GM12878 (cell line): ENCODE measurements around the gene ZNF423. TPM values are rescaled to one million over a fixed set of nuclear protein-coding genes. Genes with fewer than 3 reads are reported as not detected.

Experiments
- ATAC-seq: fragments of 200-7000 bp; cut with Tn5 transposase; 3 replicates; pipeline ENCODE4 v1.9.1; 2020; ENCODE audit warnings: mild to moderate bottlenecking, moderate library complexity
- BruUV-seq: library from RNA; stranded (reverse); fragments of 400-500 nt; replicated peaks from 2 replicates; lab custom pipeline; 2021; lab: Mats Ljungman, UMichigan
- CTCF ChIA-PET: fragments of 300-600 bp; sonication (Branson Sonifier 250); formaldehyde crosslinking; extraction: SDS; loops from one replicate; lab custom pipeline; 2021; ENCODE audit warnings: inconsistent platforms; lab: Yijun Ruan, JAX
- POLR2A ChIA-PET: fragments of 350-600 bp; formaldehyde crosslinking; extraction: SDS; loops from one replicate; lab custom pipeline; 2021; ENCODE audit warnings: inconsistent platforms; lab: Charles Lee
- RAD21 ChIA-PET: fragments of 300-600 bp; sonication (Branson Sonifier 250); formaldehyde crosslinking; loops from one replicate; lab custom pipeline; 2023; ENCODE audit warnings: antibody characterized with exemption; ENCODE audit not compliant: unreplicated experiment; lab: Charles Lee
- SMC1A ChIA-PET: fragments of 300-600 bp; sonication (Branson Sonifier 250); formaldehyde crosslinking; loops from one replicate; lab custom pipeline; 2023; ENCODE audit not compliant: unreplicated experiment, uncharacterized antibody; lab: Charles Lee
- DNase-seq: peaks from one replicate; pipeline ENCODE4 v3.0.0-alpha.2; 2011; ENCODE audit warnings: low read depth, low spot score
- FAIRE-seq: peaks from 3 replicates; lab custom pipeline; 2011; peaks lifted over from hg19 to GRCh38; lab: Jason Lieb, UNC
- H2AFZ ChIP-seq: 2 replicates; pipeline ENCODE4 v1.6.0; 2011; ENCODE audit warnings: low read depth, low read length, control low read depth; ENCODE audit not compliant: control insufficient read depth
- H3K27ac ChIP-seq: 2 replicates; pipeline ENCODE4 v1.5.1; 2011; ENCODE audit warnings: control low read depth; ENCODE audit not compliant: control insufficient read depth, insufficient read depth
- H3K27me3 ChIP-seq, 2 experiments: replicated peaks in 1 of 2; 2 replicates each; pipeline versions ENCODE4 v1.6.0 to v1.6.1; 2011; ENCODE audit warnings: low read length in 1 of 2; ENCODE audit not compliant: control insufficient read depth in 2 of 2, insufficient read depth in 2 of 2
- H3K36me3 ChIP-seq, 2 experiments: 2 replicates each; pipeline ENCODE4 v1.5.1; 2011; ENCODE audit warnings: low read length in 1 of 2; ENCODE audit not compliant: control insufficient read depth in 2 of 2, insufficient read depth in 2 of 2
- H3K4me1 ChIP-seq: 2 replicates; pipeline ENCODE4 v1.6.1; 2011; ENCODE audit warnings: mild to moderate bottlenecking, low read length, moderate library complexity, mixed read lengths; ENCODE audit not compliant: control insufficient read depth, insufficient read depth
- H3K4me2 ChIP-seq: 2 replicates; pipeline ENCODE4 v1.6.0; 2011; ENCODE audit warnings: control low read depth; ENCODE audit not compliant: control insufficient read depth, insufficient read depth
- H3K4me3 ChIP-seq: fragments of 200-600 bp; sonication (generic); 2 replicates; pipeline ENCODE4 v1.5.1; 2016
- H3K79me2 ChIP-seq: 2 replicates; pipeline ENCODE4 v1.6.0; 2011; ENCODE audit warnings: low read length; ENCODE audit not compliant: control insufficient read depth, insufficient read depth
- H3K9ac ChIP-seq: 2 replicates; pipeline ENCODE4 v1.8.0; 2011; ENCODE audit warnings: low read length, control low read depth, mixed read lengths; ENCODE audit not compliant: control insufficient read depth, insufficient read depth
- H3K9me3 ChIP-seq: replicated peaks from 3 replicates; pipeline ENCODE4 v1.5.1; 2011; ENCODE audit warnings: mild to moderate bottlenecking, low read length; ENCODE audit not compliant: control insufficient read depth, insufficient read depth
- H4K20me1 ChIP-seq: 2 replicates; pipeline ENCODE4 v1.6.0; 2011; ENCODE audit not compliant: control insufficient read depth, insufficient read depth
- BCL11A ChIP-seq: IDR thresholded peaks from 2 replicates; pipeline ENCODE4 v1.6.1; 2011; ENCODE audit warnings: low read depth, low read length
- JUND ChIP-seq: IDR thresholded peaks from 2 replicates; pipeline ENCODE4 v1.6.1; 2012; ENCODE audit warnings: low read depth, mild to moderate bottlenecking, low read length, improper control_type of control experiment, moderate library complexity
- RBBP5 ChIP-seq: fragments of 200-600 bp; sonication (generic); conservative IDR thresholded peaks from 2 replicates; pipeline ENCODE4 v1.6.1; 2016
- SMARCA5 ChIP-seq: fragments of 450-650 bp; IDR thresholded peaks from 2 replicates; pipeline ENCODE4 v1.6.1; 2017; ENCODE audit warnings: mild to moderate bottlenecking
- WGBS: methylation state at CpG from one replicate; pipeline ENCODE4 v1.1.6; 2016; ENCODE audit warnings: low lambda C conversion rate; ENCODE audit not compliant: insufficient replicate concordance, insufficient coverage; ENCODE audit errors: missing lambda C conversion rate; 5-methylcytosine and 5-hydroxymethylcytosine counted together
- in situ Hi-C: fragments of 300-500 bp; cut with MboI; formaldehyde crosslinking; loops from 9 replicates; pipeline ENCODE4 v1.14.3; 2018; ENCODE audit warnings: mixed read lengths
- intact Hi-C: fragments of 100-400 bp; cut with micrococcal nuclease; formaldehyde crosslinking; loops from one replicate; pipeline ENCODE4 v1.14.2; 2022; ENCODE audit not compliant: unreplicated experiment
- polyA plus RNA-seq, 11 experiments: library from polyadenylated mRNA; depleted of rRNA in 4 of 11; unstranded in 6 of 11; stranded (reverse) in 5 of 11; fragments of >200 nt; fragmentation: Nextera tagmentation in 4 of 11; fragmentation: Illumina TruSeq in 1 of 11; extraction: Ambion mirVana in 4 of 11; extraction: Trizol in 1 of 11; gene quantifications; 1 replicate in 1 of 11; 2 replicates in 10 of 11; pipeline versions ENCODE4 v1.2.1 to v1.2.3, GENCODE V29; 2011 to 2016; ENCODE audit warnings: inconsistent platforms in 2 of 11, missing spikeins in 2 of 11, low read depth in 1 of 11
- total RNA-seq, 4 experiments: library from RNA; depleted of rRNA in 3 of 4; stranded (reverse); fragments of >200 nt in 3 of 4; fragmentation: Illumina TruSeq in 1 of 4; extraction: Trizol in 1 of 4; gene quantifications; 2 replicates each; pipeline versions ENCODE4 v1.2.1 to v1.2.3, GENCODE V29; 2013 to 2021
- TF ChIP-seq, protein P1 (sequence below): fragments of 450-650 bp; IDR thresholded peaks from 2 replicates; pipeline ENCODE4 v1.6.1; 2016; ENCODE audit warnings: mild to moderate bottlenecking, moderate library complexity, borderline replicate concordance

Gene ZNF423
- total and polyA plus RNA-seq, 10 of the 15 experiments (the other 5 are each of a cell fraction or from before 2014, with no cell fraction given) = 0.03 to 0.64 (median 0.10) TPM

DNA sequence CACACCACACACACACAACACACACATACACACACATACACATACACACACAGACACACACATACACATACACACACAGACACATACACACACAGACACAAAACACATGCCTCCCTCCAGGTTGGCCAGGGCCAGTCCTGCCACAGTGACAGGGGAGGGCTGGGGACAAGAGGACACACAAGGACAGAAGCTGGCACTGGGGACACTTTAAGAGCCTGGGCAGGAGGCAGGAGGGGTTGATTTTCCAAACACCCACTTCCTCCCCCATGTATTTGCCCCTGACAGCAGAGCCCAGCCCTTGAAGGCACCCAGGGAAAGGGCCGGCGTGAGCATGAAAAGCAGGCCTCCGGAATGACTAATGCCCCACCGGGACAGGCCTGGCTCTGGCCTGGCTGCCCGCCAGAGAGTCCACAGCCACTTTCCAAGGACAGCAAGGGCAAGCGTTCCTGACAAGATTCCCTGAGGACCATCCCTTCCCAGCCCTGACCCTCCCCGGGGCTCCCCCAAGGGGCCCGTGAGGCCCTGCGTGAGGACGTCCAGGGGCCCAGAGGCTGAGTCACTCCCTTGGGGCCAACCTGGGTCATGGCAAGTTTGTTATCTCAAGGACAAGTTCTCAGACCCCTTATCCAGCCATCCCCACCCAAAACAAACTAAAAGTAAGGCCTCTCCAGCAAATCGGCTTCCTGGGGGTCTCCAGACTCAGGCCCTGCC lies 235.6 kb downstream of the ZNF423 start:
- in situ Hi-C loops (no loop called here), intact Hi-C loops (no loop called here)
- no TSS peak for BruUV-seq
- TF ChIP-seq JUND (no peak), RBBP5 (no peak), SMARCA5 (no peak), BCL11A (no peak)
- TF ChIP-seq, protein P1, sequence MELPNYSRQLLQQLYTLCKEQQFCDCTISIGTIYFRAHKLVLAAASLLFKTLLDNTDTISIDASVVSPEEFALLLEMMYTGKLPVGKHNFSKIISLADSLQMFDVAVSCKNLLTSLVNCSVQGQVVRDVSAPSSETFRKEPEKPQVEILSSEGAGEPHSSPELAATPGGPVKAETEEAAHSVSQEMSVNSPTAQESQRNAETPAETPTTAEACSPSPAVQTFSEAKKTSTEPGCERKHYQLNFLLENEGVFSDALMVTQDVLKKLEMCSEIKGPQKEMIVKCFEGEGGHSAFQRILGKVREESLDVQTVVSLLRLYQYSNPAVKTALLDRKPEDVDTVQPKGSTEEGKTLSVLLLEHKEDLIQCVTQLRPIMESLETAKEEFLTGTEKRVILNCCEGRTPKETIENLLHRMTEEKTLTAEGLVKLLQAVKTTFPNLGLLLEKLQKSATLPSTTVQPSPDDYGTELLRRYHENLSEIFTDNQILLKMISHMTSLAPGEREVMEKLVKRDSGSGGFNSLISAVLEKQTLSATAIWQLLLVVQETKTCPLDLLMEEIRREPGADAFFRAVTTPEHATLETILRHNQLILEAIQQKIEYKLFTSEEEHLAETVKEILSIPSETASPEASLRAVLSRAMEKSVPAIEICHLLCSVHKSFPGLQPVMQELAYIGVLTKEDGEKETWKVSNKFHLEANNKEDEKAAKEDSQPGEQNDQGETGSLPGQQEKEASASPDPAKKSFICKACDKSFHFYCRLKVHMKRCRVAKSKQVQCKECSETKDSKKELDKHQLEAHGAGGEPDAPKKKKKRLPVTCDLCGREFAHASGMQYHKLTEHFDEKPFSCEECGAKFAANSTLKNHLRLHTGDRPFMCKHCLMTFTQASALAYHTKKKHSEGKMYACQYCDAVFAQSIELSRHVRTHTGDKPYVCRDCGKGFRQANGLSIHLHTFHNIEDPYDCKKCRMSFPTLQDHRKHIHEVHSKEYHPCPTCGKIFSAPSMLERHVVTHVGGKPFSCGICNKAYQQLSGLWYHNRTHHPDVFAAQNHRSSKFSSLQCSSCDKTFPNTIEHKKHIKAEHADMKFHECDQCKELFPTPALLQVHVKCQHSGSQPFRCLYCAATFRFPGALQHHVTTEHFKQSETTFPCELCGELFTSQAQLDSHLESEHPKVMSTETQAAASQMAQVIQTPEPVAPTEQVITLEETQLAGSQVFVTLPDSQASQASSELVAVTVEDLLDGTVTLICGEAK = no peak
- H3K9me3 ChIP-seq = peaks cover 7% of the 10 kb centered on the region; the same call in 2 of the 3 replicates
- H3K4me2 ChIP-seq = no peak overlapping the region
- H3K9ac ChIP-seq = no peak overlapping the region
- no peak overlapping the region for H3K4me3 ChIP-seq
- H3K36me3 ChIP-seq = no peaks in the 10 kb centered on the region
- DNase-seq (no peak), FAIRE-seq (no peak), ATAC-seq (no peak)
- no peak overlapping the region for H2AFZ ChIP-seq
- CTCF ChIA-PET = no interaction called here
- H4K20me1 ChIP-seq = no peaks in the 10 kb centered on the region
- H3K79me2 ChIP-seq = no peaks in the 10 kb centered on the region
- SMC1A ChIA-PET = no interaction called here
- POLR2A ChIA-PET = no interaction called here
- H3K4me1 ChIP-seq = no peaks in the 10 kb centered on the region
- 38% methylated on average over 11 of the region's 11 CpGs for WGBS
- peaks cover 0 to 1% of the 10 kb centered on the region in 2 experiments; a peak in 2 of 4 replicates for H3K27me3 ChIP-seq
- no peak overlapping the region for H3K27ac ChIP-seq
- RAD21 ChIA-PET = no interaction called here
